ENCODE data around the gene ART4.
A peak's percentile ranks its signal among the peaks of the same experiment; 100 is the strongest.

ART4 gene

DNA sequence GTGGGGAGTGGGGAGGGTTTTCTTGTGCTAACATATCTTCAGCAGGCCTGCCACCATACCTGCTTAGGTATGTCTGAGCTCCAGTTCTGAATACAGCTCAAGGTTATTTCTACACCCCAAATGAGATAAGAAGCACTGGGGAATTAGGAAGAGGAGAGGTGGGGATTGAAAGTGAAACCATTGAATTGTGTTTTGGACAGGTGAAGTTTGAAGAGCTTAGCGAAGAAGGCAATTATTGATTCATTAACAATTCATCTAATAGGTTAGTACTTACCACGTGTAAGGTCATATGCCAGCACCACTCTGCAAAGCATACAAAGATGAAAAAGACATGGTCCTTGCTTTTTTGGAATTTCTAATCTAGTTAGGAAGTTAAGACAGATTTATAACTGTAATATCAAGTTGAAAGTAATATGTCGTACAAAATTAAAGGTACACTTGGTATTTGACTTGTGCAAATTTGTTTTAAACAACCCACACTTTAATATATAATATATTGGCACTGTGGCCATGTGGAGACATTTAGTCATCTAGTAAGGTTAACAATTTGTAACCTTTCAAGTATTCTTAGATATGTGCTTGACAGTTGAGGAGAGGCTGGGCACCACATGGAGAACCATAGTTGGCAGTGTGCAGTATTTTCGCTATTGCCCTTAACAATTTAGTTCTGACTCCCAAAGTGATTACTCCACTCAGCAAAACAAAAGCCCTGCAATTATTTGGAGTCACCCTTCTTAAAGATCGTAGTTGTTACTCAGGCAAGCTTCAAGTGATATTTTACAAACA is 33.0 kb downstream of the ART4 start:
- DNase-seq, result no peak

DNA sequence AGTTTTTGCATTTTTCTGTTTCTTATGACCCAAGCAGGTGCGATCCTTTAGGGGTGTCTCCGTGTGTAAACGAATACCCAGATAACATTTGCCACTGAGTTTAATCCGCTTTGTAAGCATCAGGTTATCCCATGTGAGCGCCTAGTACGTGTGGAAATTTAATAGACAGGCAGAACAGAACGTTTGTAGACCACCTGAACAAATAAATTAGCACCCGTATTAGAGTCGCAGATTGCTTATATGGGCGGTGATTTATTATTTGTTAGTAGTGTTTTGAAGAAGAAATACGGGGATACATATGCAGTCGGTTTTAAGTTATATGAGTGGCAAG is 39.5 kb downstream of the ART4 start:
- DNase-seq, result no peak

DNA sequence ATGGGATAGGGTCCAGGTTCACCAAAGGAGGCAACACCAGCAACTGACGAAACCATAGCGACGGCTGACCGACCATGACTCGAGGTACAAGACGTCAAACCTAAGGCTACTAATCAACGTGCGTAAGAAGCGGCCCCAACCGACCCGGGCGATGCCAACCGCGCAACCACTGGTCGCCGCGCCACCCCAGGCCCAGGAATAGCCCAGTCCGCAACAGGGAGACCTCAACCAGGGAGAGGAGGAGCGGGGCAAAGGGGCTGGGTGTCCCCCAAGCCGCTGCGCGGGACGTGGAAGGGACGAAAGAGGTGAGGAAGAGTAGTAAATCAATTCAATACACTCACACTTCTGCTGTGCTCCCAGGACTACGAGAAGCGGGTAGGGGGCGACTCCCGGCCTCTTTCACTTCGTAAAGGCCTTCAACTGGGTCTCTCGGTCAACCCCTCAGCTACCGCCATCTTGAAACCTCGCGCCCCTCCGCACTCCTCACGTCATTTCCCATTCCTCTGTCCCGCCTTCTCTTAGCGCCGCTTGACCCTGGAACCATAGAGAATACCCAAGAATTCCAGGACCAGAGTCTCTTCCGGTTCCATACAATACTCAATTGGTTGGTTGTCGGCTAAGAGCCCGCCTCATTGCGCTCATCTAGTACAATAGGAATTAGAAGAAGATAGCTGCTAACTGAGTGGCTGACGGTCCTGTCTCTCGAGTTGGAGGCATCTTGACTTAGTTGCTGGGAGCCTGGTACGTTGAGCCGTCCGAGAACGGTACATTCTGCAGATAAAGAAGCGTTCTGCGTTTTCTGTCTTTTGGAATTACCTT is 40.1 kb downstream of the ART4 start, which contains the start of the genes C12orf60 and WBP11:
C12orf60 (plus strand) TSS at position 660 of the 819 bp plus-strand sequence. CDS start 19,266 bp downstream, outside the sequence.
WBP11 (minus strand) TSS at position 468 of the 819 bp plus-strand sequence. CDS start 2,095 bp downstream, outside the sequence.
- DNase-seq, result peak; percentile 99

DNA sequence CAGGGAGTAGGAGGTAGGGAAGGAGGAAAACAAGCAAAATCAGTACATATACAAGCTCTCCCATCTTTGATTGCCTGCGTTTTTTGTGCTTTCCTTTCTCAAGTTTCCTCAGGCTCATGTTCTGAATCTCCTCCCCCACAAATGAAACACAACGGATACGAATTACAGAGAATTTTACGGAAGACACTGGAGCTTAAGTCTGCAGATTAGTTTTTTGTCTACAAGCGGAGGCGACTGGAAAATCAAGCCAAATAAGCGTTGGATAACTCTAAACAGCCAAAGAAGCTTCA is 40.7 kb downstream of the ART4 start:
- no peak for DNase-seq

GRCh38 chr12:14802247-14802646 is 41.1 kb downstream of the ART4 start:
- DNase-seq, result no peak

- no peak for DNase-seq
Observed at GRCh38 chr12:14795028-14795448, 48.3 kb downstream of the ART4 start.

GRCh38 chr12:14785568-14785967 is 57.8 kb downstream of the ART4 start:
- no peak for DNase-seq

DNA sequence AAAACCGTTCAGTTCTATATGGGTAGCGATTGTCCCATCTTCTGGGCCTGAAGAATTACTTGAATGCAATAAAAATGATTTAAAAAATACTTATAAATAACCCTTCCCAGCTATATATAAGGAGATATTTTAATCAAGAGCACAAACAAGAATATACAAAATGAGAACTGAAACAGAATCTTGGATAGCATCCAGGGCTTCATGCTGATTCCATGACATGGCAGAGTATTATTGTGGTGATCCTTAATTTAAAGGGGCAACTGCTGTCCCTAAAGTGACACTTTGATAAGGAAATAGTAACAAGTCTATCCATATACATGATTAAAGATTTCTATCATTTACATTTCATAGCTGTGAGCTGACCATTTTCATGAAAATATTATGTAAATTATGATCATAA is 58.9 kb downstream of the ART4 start:
- DNase-seq, result no peak

DNA sequence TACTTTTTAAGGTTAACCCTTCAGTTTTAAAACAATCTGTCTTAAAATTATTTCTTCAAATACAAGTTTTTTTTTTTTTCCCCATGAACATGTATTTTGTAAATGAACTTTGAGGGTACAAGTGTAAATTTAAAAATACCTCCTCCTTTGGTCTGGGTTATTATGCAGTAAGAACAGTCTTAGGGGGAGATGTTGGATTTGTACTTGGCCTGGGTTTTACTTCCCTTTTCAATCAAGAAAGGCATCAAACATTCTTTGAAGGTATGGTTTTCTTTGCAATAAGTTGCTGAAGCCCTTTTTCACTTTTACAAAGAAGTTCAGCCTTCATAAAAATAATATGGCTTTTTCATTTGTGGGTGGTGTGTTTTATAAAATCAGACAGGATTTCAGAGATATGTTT is 60.6 kb downstream of the ART4 start:
- no peak for DNase-seq

- no peak for DNase-seq
Observed at GRCh38 chr12:14781563-14781962, 61.8 kb downstream of the ART4 start.

DNA sequence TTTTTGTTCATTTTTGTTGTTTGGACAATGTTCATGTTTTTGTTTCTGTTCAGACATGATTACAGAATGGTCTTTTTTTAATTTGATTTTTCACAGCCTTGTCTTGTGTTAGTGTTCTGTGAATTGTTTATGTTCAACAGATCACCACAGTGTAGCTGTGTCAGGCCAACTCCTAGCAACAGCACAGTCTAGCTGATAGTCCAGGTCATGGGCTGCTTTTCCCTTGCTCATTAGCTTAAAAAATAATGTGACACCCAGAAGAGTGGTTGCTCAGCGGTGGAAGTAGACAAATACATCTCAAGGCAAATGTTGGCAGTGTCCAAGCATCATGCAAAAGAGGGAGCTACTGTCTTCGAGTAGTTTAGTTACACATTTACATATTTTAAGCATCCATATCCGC is 62.5 kb downstream of the ART4 start:
- no peak for DNase-seq

GRCh38 chr12:14779834-14780233 is 63.5 kb downstream of the ART4 start:
- DNase-seq, result no peak

DNA sequence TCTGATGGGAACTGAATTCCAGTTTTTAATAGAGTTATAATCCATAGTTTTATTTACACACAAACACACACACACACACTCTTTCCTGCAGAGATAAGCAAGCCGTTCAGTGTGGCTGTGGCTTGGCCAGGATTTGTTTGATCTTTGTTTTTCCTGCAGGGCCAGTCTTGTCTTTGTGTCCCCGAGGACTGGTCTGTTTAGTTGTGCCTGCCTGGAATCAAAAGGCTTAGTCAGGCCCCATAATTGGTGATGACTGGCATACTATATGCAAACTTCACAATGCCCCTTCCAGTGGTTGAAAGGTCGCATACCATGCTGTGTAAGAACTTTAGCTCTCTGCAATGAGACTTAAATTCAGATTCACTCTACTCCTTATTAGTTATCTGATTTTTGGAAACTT is 66.1 kb downstream of the ART4 start:
- no peak for DNase-seq

- DNase-seq, result no peak
Observed at GRCh38 chr12:14776236-14776961, 66.9 kb downstream of the ART4 start.

- DNase-seq, result no peak
Observed at GRCh38 chr12:14775636-14775980, 67.7 kb downstream of the ART4 start.

All from NCI-H187 treated with DMSO at 0.1 percent for 48 hours (cell line).